K562 (cell line): ENCODE results near the gene PKDREJ. TPM values are rescaled to one million over a fixed set of nuclear protein-coding genes. Genes with fewer than 3 reads are reported as not detected.

Experiments
- ATAC-seq: fragments of 200-7000 bp; cut with Tn5 transposase; 3 replicates; pipeline ENCODE4 v1.9.1; 2020; ENCODE audit warnings: moderate library complexity
- BruUV-seq: library from RNA; stranded (reverse); fragments of 400-500 nt; replicated peaks from 2 replicates; lab custom pipeline; 2021; lab: Mats Ljungman, UMichigan
- CTCF ChIA-PET: fragments of 300-600 bp; formaldehyde crosslinking; extraction: SDS; loops from one replicate; lab custom pipeline; 2021; ENCODE audit warnings: low intra/inter-chr PET ratio; lab: Yijun Ruan, JAX
- POLR2A ChIA-PET: fragments of 300-600, 350-650 bp; sonication (Branson Sonifier 250); formaldehyde crosslinking; extraction: SDS; loops from one replicate; lab custom pipeline; 2021; ENCODE audit warnings: antibody characterized with exemption, inconsistent platforms; lab: Yijun Ruan, JAX
- DNase-seq, 4 experiments: peaks; one replicate each; pipeline versions ENCODE4 v3.0.0 to v3.0.0-alpha.2; 2011 to 2018; ENCODE audit warnings: low spot score in 3 of 4, mixed read lengths in 3 of 4; ENCODE audit errors: extremely low read depth in 1 of 4
- FAIRE-seq: peaks from 2 replicates; lab custom pipeline; 2011; peaks lifted over from hg19 to GRCh38; lab: Jason Lieb, UNC
- H2AFZ ChIP-seq: 2 replicates; pipeline ENCODE4 v1.6.0; 2011; ENCODE audit warnings: low read depth, low read length, control low read depth, inconsistent platforms
- H3K27ac ChIP-seq: fragments of 200-600 bp; 3 replicates; pipeline ENCODE4 v1.8.0; 2011; ENCODE audit warnings: low read depth, mild to moderate bottlenecking, control low read depth, inconsistent platforms, low read length, moderate library complexity, mixed read lengths; ENCODE audit errors: extremely low read depth
- H3K27me3 ChIP-seq, 2 experiments: fragments of 300-600 bp in 1 of 2; 2 replicates in 1 of 2; 3 replicates in 1 of 2; pipeline versions ENCODE4 v1.6.0 to v1.8.0; 2011; ENCODE audit warnings: inconsistent platforms in 2 of 2, low read length in 2 of 2, mild to moderate bottlenecking in 1 of 2, mixed read lengths in 1 of 2, moderate library complexity in 1 of 2; ENCODE audit not compliant: control insufficient read depth in 2 of 2, insufficient read depth in 2 of 2
- H3K36me3 ChIP-seq: fragments of 300-600 bp; 3 replicates; pipeline ENCODE4 v1.8.0; 2011; ENCODE audit warnings: mild to moderate bottlenecking, low read length, inconsistent platforms; ENCODE audit not compliant: control insufficient read depth, insufficient read depth
- H3K4me1 ChIP-seq, 2 experiments: fragments of 200-600 bp in 1 of 2; replicated peaks in 1 of 2; 2 replicates in 1 of 2; 3 replicates in 1 of 2; pipeline versions ENCODE4 v1.5.1 to v1.8.0; 2011; ENCODE audit warnings: inconsistent platforms in 2 of 2, low read length in 2 of 2, mild to moderate bottlenecking in 1 of 2, mixed read lengths in 1 of 2, moderate library complexity in 1 of 2; ENCODE audit not compliant: control insufficient read depth in 2 of 2, insufficient read depth in 2 of 2
- H3K4me2 ChIP-seq: 2 replicates; pipeline ENCODE4 v1.6.1; 2011; ENCODE audit warnings: low read length, control low read depth, inconsistent platforms, mixed read lengths; ENCODE audit not compliant: insufficient read depth
- H3K4me3 ChIP-seq: fragments of 200-600 bp; sonication (generic), shearing (Covaris generic); 2 replicates; pipeline ENCODE4 v1.5.1; 2016; ENCODE audit warnings: control low read depth, inconsistent platforms
- H3K79me2 ChIP-seq: fragments of 200-600 bp; 3 replicates; pipeline ENCODE4 v1.8.0; 2011; ENCODE audit warnings: low read length, inconsistent platforms; ENCODE audit not compliant: control insufficient read depth, insufficient read depth
- H3K9ac ChIP-seq, 2 experiments: 2 replicates each; pipeline versions ENCODE4 v1.6.0 to v1.6.1; 2011; ENCODE audit warnings: low read depth in 2 of 2, low read length in 2 of 2, control low read depth in 1 of 2, inconsistent platforms in 1 of 2, mild to moderate bottlenecking in 1 of 2, mixed read lengths in 1 of 2; ENCODE audit not compliant: insufficient read depth in 1 of 2
- H3K9me1 ChIP-seq: one replicate; pipeline ENCODE4 v1.6.0; 2011; ENCODE audit warnings: inconsistent platforms, mild to moderate bottlenecking, low read length, moderate library complexity; ENCODE audit not compliant: control insufficient read depth, insufficient read depth
- H3K9me3 ChIP-seq: replicated peaks from 2 replicates; pipeline ENCODE4 v1.5.1; 2011; ENCODE audit warnings: low read depth, low read length, inconsistent platforms; ENCODE audit not compliant: control insufficient read depth, insufficient read depth
- H4K20me1 ChIP-seq: replicated peaks from 2 replicates; pipeline ENCODE4 v1.6.1; 2011; ENCODE audit warnings: low read length, inconsistent platforms, mixed read lengths; ENCODE audit not compliant: control insufficient read depth, insufficient read depth
- ARID1B ChIP-seq: fragments of 450-650 bp; IDR thresholded peaks from 2 replicates; pipeline ENCODE4 v1.6.1; 2016; ENCODE audit warnings: antibody characterized with exemption, mild to moderate bottlenecking, inconsistent platforms
- CHD1 ChIP-seq: fragments of 200-600 bp; sonication (generic); IDR thresholded peaks from one replicate; pipeline ENCODE4 v1.6.1; 2012; ENCODE audit warnings: mild to moderate bottlenecking, moderate library complexity, low read length, inconsistent platforms
- HDAC2 ChIP-seq: fragments of 450-650 bp; IDR thresholded peaks from 2 replicates; pipeline ENCODE4 v1.6.1; 2016; ENCODE audit warnings: mild to moderate bottlenecking
- LCOR ChIP-seq: sonication (generic); formaldehyde crosslinking; IDR thresholded peaks from 2 replicates; pipeline ENCODE4 v1.8.0; 2022; ENCODE audit warnings: mild to moderate bottlenecking, missing genetic modification reagents
- MYC ChIP-seq, 2 experiments: fragments of 250-450 bp in 1 of 2; sonication (Bioruptor Pico) in 1 of 2; IDR thresholded peaks; 2 replicates each; pipeline versions ENCODE4 v1.5.1 to v1.6.1; 2012 to 2021; ENCODE audit warnings: low read depth in 2 of 2, borderline replicate concordance in 1 of 2, improper control_type of control experiment in 1 of 2, low read length in 1 of 2, mild to moderate bottlenecking in 1 of 2, moderate library complexity in 1 of 2
- PTBP1 ChIP-seq: fragments of 200-400 bp; formaldehyde crosslinking; IDR thresholded peaks from 2 replicates; pipeline ENCODE4 v1.6.1; 2017; ENCODE audit warnings: low read depth, low read length
- RFX1 ChIP-seq: fragments of 450-650 bp; IDR thresholded peaks from 2 replicates; pipeline ENCODE4 v1.6.1; 2016; ENCODE audit warnings: mild to moderate bottlenecking, moderate library complexity
- SAFB ChIP-seq: fragments of 200-400 bp; formaldehyde crosslinking; IDR thresholded peaks from 2 replicates; pipeline ENCODE4 v1.6.1; 2017; ENCODE audit warnings: low read depth, low read length, borderline replicate concordance
- SMAD2 ChIP-seq: fragments of 150-350 bp; IDR thresholded peaks from 2 replicates; pipeline ENCODE4 v1.6.1; 2014; ENCODE audit warnings: low read depth, mild to moderate bottlenecking, low read length
- SP2 ChIP-seq: IDR thresholded peaks from 2 replicates; pipeline ENCODE4 v1.6.1; 2011; ENCODE audit warnings: mild to moderate bottlenecking, low read depth, low read length, moderate library complexity; ENCODE audit not compliant: poor library complexity, severe bottlenecking; ENCODE audit errors: extremely low read depth
- ZNF143 ChIP-seq: sonication (generic); formaldehyde crosslinking; IDR thresholded peaks from 2 replicates; pipeline ENCODE4 v1.9.0; 2022; ENCODE audit warnings: mild to moderate bottlenecking, missing genetic modification reagents
- WGBS: fragments of 100-300 bp; shearing (Covaris generic); methylation state at CpG from one replicate; pipeline ENCODE4 v1.1.6; 2016; ENCODE audit warnings: low coverage, mixed read lengths; ENCODE audit not compliant: insufficient coverage; ENCODE audit errors: missing lambda C conversion rate; 5-methylcytosine and 5-hydroxymethylcytosine counted together
- in situ Hi-C: fragments of 300-500 bp; cut with MboI; formaldehyde crosslinking; loops from 4 replicates; pipeline ENCODE4 v1.15.0; 2018; ENCODE audit warnings: inconsistent platforms, mixed read lengths
- intact Hi-C: fragments of 100-400 bp; cut with micrococcal nuclease; formaldehyde crosslinking; loops from 2 replicates; pipeline ENCODE4 v1.14.2; 2022
- polyA plus RNA-seq, 8 experiments: library from polyadenylated mRNA; depleted of rRNA in 4 of 8; stranded (reverse) in 5 of 8; unstranded in 3 of 8; fragments of >200 nt; fragmentation: Nextera tagmentation in 2 of 8; fragmentation: Illumina TruSeq in 1 of 8; extraction: Ambion mirVana in 2 of 8; extraction: Trizol in 1 of 8; gene quantifications; 2 replicates each; pipeline versions ENCODE4 v1.2.1 to v1.2.3, GENCODE V29; 2011 to 2014; ENCODE audit warnings: inconsistent platforms in 1 of 8, missing spikeins in 1 of 8
- total RNA-seq, 7 experiments: library from RNA; depleted of rRNA in 6 of 7; stranded (reverse); fragments of >200 nt in 6 of 7; fragmentation: Illumina TruSeq in 2 of 7; extraction: Trizol in 2 of 7; gene quantifications; 2 replicates each; pipeline versions ENCODE4 v1.2.1 to v1.2.3, GENCODE V29; 2011 to 2021; ENCODE audit warnings: low replicate concordance in 1 of 7
- TF ChIP-seq, protein P1 (sequence below): fragments of 450-650 bp; formaldehyde crosslinking; IDR thresholded peaks from 2 replicates; pipeline ENCODE4 v1.4.0; 2022; ENCODE audit warnings: missing genetic modification characterization
- TF ChIP-seq, protein P2 (sequence below): fragments of 450-650 bp; IDR thresholded peaks from 2 replicates; pipeline ENCODE4 v1.6.1; 2016; ENCODE audit warnings: low read depth, mild to moderate bottlenecking, moderate library complexity
- TF ChIP-seq, protein P3 (sequence below), 2 experiments: fragments of 200-800 bp in 1 of 2; sonication (Bioruptor generic) in 1 of 2; sonication (generic) in 1 of 2; formaldehyde crosslinking in 1 of 2; IDR thresholded peaks in 1 of 2; conservative IDR thresholded peaks in 1 of 2; 2 replicates each; pipeline versions ENCODE4 v1.5.0 to v1.6.1; 2016 to 2020; ENCODE audit warnings: missing compliant biosample characterization in 1 of 2, missing genetic modification characterization in 1 of 2, missing genetic modification reagents in 1 of 2
- TF ChIP-seq, protein P4 (sequence below): sonication (generic); formaldehyde crosslinking; IDR thresholded peaks from 2 replicates; pipeline ENCODE4 v1.8.0; 2022; ENCODE audit warnings: mild to moderate bottlenecking, missing genetic modification reagents

Gene PKDREJ
- total and polyA plus RNA-seq, 9 of the 15 experiments (the other 6 are each of a cell fraction or from before 2014, with no cell fraction given) = 0.03 TPM; not detected in 8

DNA sequence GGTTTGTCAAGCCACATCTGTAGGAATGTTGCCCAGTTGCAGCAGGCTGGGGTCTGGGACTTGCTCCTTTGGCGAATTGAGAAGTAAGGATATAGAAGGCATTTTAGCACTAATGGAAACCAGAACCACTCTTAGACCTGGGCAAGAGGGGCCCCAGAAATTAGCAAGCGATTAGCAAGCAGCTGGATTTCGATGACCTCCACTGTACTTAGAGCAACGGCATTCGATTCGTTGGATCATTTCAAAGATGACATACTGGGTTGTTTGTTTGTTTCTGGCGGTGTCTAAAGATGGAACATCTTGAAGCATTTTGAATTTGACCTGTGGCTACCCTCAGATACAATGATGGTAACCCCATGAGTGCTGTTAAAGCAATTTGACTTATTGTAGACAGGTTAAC, 11.9 kb downstream of the PKDREJ start:
- Histone ChIP-seq H3K9ac (peak overlapping the region; percentile 86 to 98), H3K9me3 (no peaks in the 10 kb centered on the region), H3K27me3 (no peaks in the 10 kb centered on the region), H3K4me1 (peaks cover 17 to 35% of the 10 kb centered on the region in 2 experiments), H2AFZ (0 out of 2 replicates have a peak overlapping the region, but pooled peaks have one; percentile 83), H3K9me1 (no peaks in the 10 kb centered on the region), H3K4me3 (peak overlapping the region; percentile 71), H4K20me1 (no peaks in the 10 kb centered on the region), H3K36me3 (no peaks in the 10 kb centered on the region), H3K4me2 (peak overlapping the region; percentile 89), H3K27ac (peak overlapping the region; percentile 87), H3K79me2 (peaks cover 33% of the 10 kb centered on the region)
- CTCF ChIA-PET = no interaction called here
- DNase-seq = peak in 1 of 4 experiments; percentile 22
- peak; percentile 56 for FAIRE-seq
- no peak for ATAC-seq
- in situ Hi-C loops (no loop called here), intact Hi-C loops (no loop called here)
- WGBS = 2% methylated on average over 7 of the region's 7 CpGs
- no TSS peak for BruUV-seq
- POLR2A ChIA-PET = interaction anchor here (0.6 to 2.3 kb wide), 3 partner anchors 10 to 21 kb away, joined by 3 to 12 read pairs (median 3); partner anchors contain the start of gene TTC38
- TF ChIP-seq HDAC2 (no peak), SP2 (no peak), SAFB (no peak), CHD1 (no peak), ARID1B (no peak), LCOR (CRISPR knock-in tag) (no peak), RFX1 (no peak), ZNF143 (CRISPR knock-in tag) (no peak), SMAD2 (no peak), MYC (IDR thresholded peaks at IDR 0.05; ENCODE audit: low read depth, low read length) (no peak), MYC (CRISPR knock-in tag; IDR thresholded peaks at IDR 0.05; ENCODE audit: borderline replicate concordance, low read depth) (no peak), PTBP1 (no peak)
- TF ChIP-seq, protein P1, sequence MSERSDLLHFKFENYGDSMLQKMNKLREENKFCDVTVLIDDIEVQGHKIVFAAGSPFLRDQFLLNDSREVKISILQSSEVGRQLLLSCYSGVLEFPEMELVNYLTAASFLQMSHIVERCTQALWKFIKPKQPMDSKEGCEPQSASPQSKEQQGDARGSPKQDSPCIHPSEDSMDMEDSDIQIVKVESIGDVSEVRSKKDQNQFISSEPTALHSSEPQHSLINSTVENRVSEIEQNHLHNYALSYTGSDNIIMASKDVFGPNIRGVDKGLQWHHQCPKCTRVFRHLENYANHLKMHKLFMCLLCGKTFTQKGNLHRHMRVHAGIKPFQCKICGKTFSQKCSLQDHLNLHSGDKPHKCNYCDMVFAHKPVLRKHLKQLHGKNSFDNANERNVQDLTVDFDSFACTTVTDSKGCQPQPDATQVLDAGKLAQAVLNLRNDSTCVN (CRISPR knock-in tag) = no peak
- TF ChIP-seq, protein P2, sequence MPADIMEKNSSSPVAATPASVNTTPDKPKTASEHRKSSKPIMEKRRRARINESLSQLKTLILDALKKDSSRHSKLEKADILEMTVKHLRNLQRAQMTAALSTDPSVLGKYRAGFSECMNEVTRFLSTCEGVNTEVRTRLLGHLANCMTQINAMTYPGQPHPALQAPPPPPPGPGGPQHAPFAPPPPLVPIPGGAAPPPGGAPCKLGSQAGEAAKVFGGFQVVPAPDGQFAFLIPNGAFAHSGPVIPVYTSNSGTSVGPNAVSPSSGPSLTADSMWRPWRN = no peak
- TF ChIP-seq, protein P3, sequence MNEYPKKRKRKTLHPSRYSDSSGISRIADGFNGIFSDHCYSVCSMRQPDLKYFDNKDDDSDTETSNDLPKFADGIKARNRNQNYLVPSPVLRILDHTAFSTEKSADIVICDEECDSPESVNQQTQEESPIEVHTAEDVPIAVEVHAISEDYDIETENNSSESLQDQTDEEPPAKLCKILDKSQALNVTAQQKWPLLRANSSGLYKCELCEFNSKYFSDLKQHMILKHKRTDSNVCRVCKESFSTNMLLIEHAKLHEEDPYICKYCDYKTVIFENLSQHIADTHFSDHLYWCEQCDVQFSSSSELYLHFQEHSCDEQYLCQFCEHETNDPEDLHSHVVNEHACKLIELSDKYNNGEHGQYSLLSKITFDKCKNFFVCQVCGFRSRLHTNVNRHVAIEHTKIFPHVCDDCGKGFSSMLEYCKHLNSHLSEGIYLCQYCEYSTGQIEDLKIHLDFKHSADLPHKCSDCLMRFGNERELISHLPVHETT (CRISPR knock-in tag; conservative IDR thresholded peaks at IDR 0.05 in 1 of 2, IDR thresholded peaks at IDR 0.05 in 1 of 2) = no peak
- TF ChIP-seq, protein P4, sequence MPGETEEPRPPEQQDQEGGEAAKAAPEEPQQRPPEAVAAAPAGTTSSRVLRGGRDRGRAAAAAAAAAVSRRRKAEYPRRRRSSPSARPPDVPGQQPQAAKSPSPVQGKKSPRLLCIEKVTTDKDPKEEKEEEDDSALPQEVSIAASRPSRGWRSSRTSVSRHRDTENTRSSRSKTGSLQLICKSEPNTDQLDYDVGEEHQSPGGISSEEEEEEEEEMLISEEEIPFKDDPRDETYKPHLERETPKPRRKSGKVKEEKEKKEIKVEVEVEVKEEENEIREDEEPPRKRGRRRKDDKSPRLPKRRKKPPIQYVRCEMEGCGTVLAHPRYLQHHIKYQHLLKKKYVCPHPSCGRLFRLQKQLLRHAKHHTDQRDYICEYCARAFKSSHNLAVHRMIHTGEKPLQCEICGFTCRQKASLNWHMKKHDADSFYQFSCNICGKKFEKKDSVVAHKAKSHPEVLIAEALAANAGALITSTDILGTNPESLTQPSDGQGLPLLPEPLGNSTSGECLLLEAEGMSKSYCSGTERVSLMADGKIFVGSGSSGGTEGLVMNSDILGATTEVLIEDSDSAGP (CRISPR knock-in tag) = no peak
